ENCODE data around the gene TYW1B.
"Not testable (repeated sequence)": the region's sequence is repeated elsewhere in the genome, so short reads cannot be mapped to it uniquely, and the experiment has no call there.

The TYW1B gene

DNA sequence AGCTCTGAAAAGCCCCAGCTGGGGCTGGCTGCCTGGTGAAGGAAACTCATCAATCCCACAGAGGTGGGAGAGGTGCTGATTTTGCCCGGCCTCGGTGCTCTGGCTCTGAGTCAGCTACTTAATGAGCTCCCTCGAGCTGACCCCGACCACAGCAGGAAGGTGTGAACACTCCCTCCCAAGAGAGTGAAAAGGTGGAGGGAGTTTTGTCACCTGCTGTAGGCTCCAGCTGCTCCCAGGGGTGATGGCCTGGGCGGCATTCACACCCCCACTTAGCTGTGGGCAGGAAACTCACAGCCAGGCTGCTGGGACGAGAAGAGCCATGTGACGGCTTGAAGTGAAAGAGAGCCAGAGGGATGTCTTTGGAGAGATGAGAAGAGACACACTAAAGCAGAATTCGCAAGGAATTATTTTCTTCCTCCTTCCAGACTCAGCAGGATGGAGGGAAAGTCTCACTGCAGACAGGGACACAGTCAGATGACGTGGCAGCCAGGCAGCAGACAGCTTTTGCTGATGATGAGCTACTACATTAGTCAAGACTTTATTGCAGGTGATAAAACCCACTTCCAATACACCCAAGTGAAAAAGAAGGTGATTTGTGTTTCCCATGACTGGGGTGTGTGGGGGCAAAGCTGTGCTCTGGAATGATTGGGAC is 281.3 kb downstream of the TYW1B start:
- DNase-seq = not testable (repeated sequence)

DNA sequence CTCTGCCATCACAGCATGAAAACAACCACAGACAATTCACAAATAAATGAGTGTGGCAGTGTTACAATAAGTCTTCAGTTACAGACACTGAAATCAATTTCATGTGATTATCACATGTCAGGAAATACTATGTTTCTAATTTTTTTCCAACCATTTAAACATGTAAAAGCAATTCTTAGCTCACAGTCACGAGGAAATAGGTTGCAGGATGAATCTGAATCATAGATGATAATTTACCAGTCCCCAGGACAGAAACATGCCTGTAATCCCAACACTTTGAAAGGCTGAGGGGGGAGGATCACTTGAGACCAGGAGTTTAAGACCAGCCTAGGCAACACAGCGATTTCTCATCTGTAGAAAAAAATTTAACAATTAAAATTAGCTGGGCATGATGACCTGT is 283.5 kb downstream of the TYW1B start:
- DNase-seq = not testable (repeated sequence)

DNA sequence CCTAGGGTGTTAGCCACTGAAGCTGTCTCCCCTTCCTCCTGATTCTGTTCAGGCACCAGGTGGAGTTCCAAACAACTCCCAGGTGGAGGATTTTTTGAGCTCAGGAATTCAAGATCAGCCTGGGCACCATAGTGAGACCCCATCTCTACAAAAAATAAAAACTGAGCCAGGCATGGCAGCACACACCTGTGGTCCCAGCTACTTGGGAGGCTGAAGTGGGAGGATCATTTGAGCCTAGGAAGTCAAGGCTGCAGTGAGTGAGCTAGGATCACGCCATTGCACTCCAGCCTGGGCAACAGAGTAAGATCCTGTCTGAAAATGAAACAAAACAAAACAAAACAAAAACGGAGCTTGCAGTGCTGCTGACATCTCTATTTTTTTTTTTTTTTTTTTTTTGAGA is 287.1 kb downstream of the TYW1B start:
- DNase-seq = no peak

DNA sequence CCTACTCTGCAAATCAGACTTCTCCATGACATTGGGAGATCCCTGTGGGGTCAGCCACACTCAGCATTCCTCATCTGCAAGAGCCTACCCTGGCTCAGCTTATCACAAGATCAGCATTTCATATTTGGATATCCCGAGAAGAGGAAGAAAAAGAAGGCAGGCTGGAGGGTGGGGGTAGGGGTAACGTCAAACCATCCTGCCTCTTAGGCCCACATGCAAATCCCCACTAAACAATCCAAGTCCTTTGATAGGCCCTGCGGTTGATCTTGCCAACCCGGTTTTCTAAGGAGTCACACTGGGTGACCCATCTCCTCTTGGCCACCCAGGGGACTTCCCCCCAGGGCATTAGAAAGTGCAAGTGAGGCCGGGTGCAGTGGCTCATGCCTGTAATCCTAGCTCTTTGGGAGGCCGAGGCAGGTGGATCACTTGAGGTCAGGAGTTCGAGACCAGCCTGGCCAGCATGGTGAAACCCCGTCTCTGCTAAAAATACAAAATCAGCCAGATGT is 287.8 kb downstream of the TYW1B start:
- DNase-seq = no peak

DNA sequence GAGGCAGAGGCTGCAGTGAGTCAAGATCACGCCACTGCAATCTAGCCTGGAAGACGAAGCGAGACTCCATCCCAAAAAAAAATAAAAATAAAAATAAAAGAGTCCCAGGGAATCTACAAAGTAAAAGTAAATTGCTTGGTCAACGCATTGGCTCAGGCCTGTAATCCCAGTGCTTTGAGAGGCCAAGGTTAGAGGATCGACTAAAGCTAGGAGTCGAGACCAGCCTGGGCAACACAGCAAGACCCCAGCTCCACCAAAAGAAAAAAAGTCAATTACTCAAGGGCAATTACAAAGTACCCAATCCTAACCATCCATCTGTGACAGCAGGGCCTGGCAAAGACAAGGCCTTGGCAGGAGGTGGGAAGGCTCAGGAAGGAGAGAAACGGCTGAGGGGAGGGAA is 288.3 kb downstream of the TYW1B start:
- DNase-seq = no peak

DNA sequence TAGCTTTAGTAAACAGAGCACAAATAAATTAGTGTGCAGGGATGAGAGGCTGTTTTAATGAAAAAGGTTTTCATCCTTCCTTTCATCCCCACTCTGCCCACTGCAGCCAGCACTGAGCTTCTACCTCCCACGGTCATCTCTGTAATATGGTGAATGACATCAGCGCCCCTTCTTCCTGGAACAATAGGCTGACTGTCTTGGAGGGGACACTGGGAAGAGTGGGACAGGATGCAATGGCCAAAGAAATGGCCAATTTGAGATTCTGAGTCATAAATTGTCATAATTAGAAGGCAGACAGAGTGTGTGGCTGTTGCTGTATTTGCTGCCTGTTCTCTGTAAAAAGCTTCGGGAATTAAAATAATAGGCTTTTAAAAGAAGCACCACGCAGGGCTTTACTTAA is 289.1 kb downstream of the TYW1B start:
- no peak for DNase-seq

DNA sequence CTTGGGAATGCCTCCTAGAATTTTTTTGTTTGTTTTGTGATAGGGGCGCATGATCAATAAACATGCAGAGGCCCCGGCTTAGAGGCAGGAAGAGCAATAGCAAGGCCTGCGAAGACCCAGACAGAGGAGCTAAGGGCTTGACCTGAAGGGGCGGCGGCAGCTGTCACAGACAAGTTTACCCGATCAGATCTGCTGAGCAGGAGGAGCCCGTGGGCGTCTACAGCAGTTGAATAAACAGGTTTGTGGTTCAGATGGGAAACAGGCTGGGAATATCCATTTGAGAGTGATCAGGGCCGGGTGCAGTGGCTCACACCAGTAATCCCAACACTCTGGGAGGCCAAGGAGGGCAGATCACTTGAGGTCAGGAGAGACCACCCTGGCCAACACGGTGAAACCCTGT is 289.9 kb downstream of the TYW1B start:
- DNase-seq = no peak

DNA sequence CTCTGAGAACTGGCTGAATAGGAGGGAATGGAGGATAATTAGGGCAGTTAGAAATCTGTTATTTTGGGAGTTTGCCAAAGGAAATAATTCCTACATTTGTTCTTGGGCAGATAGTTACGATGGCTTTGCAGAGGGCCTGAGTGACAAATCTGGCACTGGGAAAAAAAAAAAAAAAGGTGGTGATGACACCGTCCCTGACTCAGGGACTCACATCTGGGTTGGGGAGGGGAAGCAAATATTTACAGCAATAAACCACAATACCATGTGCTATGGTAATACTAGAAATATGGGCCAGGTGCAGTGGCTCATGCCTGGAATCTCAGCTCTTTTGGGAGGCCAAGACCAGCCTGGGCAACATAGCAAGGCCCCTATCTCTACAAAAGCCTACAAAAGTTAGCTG is 292.0 kb downstream of the TYW1B start:
- DNase-seq = not testable (repeated sequence)

DNA sequence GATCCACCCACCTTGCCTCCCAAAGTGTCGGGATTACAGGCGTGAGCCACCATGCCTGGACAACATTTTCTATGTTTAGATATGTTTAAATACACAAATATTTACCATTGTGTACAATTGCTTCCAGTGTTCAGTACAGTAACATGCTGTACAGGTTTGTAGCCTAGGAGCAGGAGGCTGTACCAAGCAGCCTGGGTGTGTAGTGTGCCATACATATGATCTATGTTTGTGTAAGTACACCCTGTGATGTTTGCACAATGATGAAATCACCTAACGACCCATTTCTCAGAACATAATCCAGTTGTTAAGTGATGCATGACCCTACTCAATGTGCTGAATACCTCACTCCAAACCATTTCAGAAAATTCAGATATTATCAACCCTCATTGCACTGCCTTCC is 297.0 kb downstream of the TYW1B start:
- DNase-seq = not testable (repeated sequence)

Data from effector CD8-positive, alpha-beta T cell (primary cell).